Endothelial cell of umbilical vein (primary cell): ENCODE measurements around the gene GBP7. TPM values are rescaled to one million over a fixed set of nuclear protein-coding genes. Genes with fewer than 3 reads are reported as not detected.

Experiments used
- BruUV-seq: library from RNA; stranded (reverse); fragments of 400-500 nt; replicated peaks from 2 replicates; lab custom pipeline; 2021; lab: Mats Ljungman, UMichigan
- CTCF ChIA-PET: fragments of 300-600, 350-600 bp; sonication (Branson Sonifier 250); formaldehyde crosslinking; loops from one replicate; lab custom pipeline; 2021; ENCODE audit warnings: antibody characterized with exemption, inconsistent platforms; lab: Charles Lee
- POLR2A ChIA-PET: fragments of 300-600, 350-600 bp; sonication (Branson Sonifier 250); formaldehyde crosslinking; loops from one replicate; lab custom pipeline; 2021; ENCODE audit warnings: antibody characterized with exemption, inconsistent platforms; lab: Charles Lee
- DNase-seq: peaks from one replicate; pipeline ENCODE4 v3.0.0-alpha.2; 2011; ENCODE audit warnings: low read depth, low spot score
- FAIRE-seq: peaks from 2 replicates; lab custom pipeline; 2011; peaks lifted over from hg19 to GRCh38; lab: Jason Lieb, UNC
- H2AFZ ChIP-seq: 2 replicates; pipeline ENCODE4 v1.6.0; 2012; ENCODE audit warnings: low read depth, low read length, control low read depth, inconsistent platforms
- H3K27ac ChIP-seq: 2 replicates; pipeline ENCODE4 v1.5.1; 2011; ENCODE audit warnings: low read depth, mild to moderate bottlenecking, control low read depth, low read length, moderate library complexity; ENCODE audit not compliant: insufficient read depth
- H3K27me3 ChIP-seq, 2 experiments: 2 replicates each; pipeline versions ENCODE4 v1.6.0 to v1.6.1; 2011; ENCODE audit warnings: low read length in 2 of 2, mixed read lengths in 1 of 2; ENCODE audit not compliant: control insufficient read depth in 2 of 2, insufficient read depth in 2 of 2
- H3K36me3 ChIP-seq, 2 experiments: 2 replicates in 1 of 2; 3 replicates in 1 of 2; pipeline ENCODE4 v1.5.1; 2011; ENCODE audit warnings: low read length in 2 of 2, mild to moderate bottlenecking in 1 of 2, moderate library complexity in 1 of 2; ENCODE audit not compliant: control insufficient read depth in 2 of 2, insufficient read depth in 2 of 2; ENCODE audit errors: extremely low read depth in 1 of 2
- H3K4me1 ChIP-seq: 3 replicates; pipeline ENCODE4 v1.5.1; 2011; ENCODE audit warnings: mild to moderate bottlenecking, low read length; ENCODE audit not compliant: control insufficient read depth, insufficient read depth; ENCODE audit errors: extremely low read depth
- H3K4me2 ChIP-seq: 2 replicates; pipeline ENCODE4 v1.6.1; 2011; ENCODE audit warnings: low read length, control low read depth, mixed read lengths; ENCODE audit not compliant: insufficient read depth
- H3K4me3 ChIP-seq, 3 experiments: fragments of 200-600 bp in 1 of 3; sonication (generic), shearing (Covaris generic) in 1 of 3; replicated peaks in 1 of 3; 2 replicates each; pipeline ENCODE4 v1.5.1; 2011 to 2016; ENCODE audit warnings: control low read depth in 3 of 3, low read length in 3 of 3, mild to moderate bottlenecking in 2 of 3, inconsistent platforms in 1 of 3, low read depth in 1 of 3, moderate library complexity in 1 of 3; ENCODE audit not compliant: insufficient read depth in 1 of 3
- H3K79me2 ChIP-seq: 2 replicates; pipeline ENCODE4 v1.6.0; 2012; ENCODE audit warnings: low read length, inconsistent platforms; ENCODE audit not compliant: control insufficient read depth, insufficient read depth
- H3K9ac ChIP-seq: replicated peaks from 2 replicates; pipeline ENCODE3; 2011; ENCODE audit warnings: low read length, control low read depth; ENCODE audit not compliant: insufficient read depth; ENCODE audit errors: extremely low read depth
- H3K9me1 ChIP-seq: replicated peaks from 3 replicates; pipeline ENCODE4 v1.6.0; 2011; ENCODE audit warnings: mild to moderate bottlenecking, low read length; ENCODE audit not compliant: control insufficient read depth, insufficient read depth; ENCODE audit errors: extremely low read depth
- H3K9me3 ChIP-seq: replicated peaks from 2 replicates; pipeline ENCODE4 v1.5.1; 2012; ENCODE audit warnings: low read length, inconsistent platforms; ENCODE audit not compliant: control insufficient read depth, insufficient read depth
- H4K20me1 ChIP-seq: replicated peaks from 2 replicates; pipeline ENCODE3; 2011; ENCODE audit warnings: mild to moderate bottlenecking, low read length; ENCODE audit not compliant: control insufficient read depth, insufficient read depth; ENCODE audit errors: extremely low read depth
- CTCF ChIP-seq, 2 donors: IDR thresholded peaks; 1 replicate in 1 of 2; 2 replicates in 1 of 2; pipeline ENCODE4 v1.5.1; 2011; ENCODE audit warnings: low read length in 2 of 2, mild to moderate bottlenecking in 2 of 2, moderate library complexity in 2 of 2, control low read depth in 1 of 2, inconsistent platforms in 1 of 2, low read depth in 1 of 2; ENCODE audit not compliant: insufficient read depth in 1 of 2; ENCODE audit errors: extremely low read depth in 1 of 2
- EZH2 ChIP-seq: IDR thresholded peaks from 2 replicates; pipeline ENCODE4 v1.6.1; 2012; ENCODE audit warnings: borderline replicate concordance, low read depth, mild to moderate bottlenecking, moderate library complexity, low read length, inconsistent platforms; ENCODE audit not compliant: severe bottlenecking
- FOS ChIP-seq: IDR thresholded peaks from 2 replicates; pipeline ENCODE4 v1.6.1; 2011; ENCODE audit warnings: mild to moderate bottlenecking, low read length, moderate library complexity, borderline replicate concordance; ENCODE audit not compliant: insufficient read depth
- MYC ChIP-seq: IDR thresholded peaks from one replicate; pipeline ENCODE4 v1.6.1; 2011; ENCODE audit warnings: mild to moderate bottlenecking, low read depth, low read length
- dilution Hi-C: fragments of 300-500 bp; cut with MboI; formaldehyde crosslinking; loops from one replicate; pipeline ENCODE4 v1.15.0; 2019; ENCODE audit warnings: low sequenced_read_pairs; ENCODE audit not compliant: extremely low pct_ligation_motif_present
- intact Hi-C: fragments of 100-400 bp; cut with micrococcal nuclease; formaldehyde crosslinking; loops from one replicate; pipeline ENCODE4 v1.10.0; 2022
- polyA plus RNA-seq, 4 experiments: library from polyadenylated mRNA; depleted of rRNA in 3 of 4; stranded (reverse) in 3 of 4; unstranded in 1 of 4; fragments of >200 nt; gene quantifications; 2 replicates each; pipeline versions ENCODE4 v1.2.1 to v1.2.3, GENCODE V29; 2011 to 2012; ENCODE audit warnings: missing spikeins in 1 of 4
- total RNA-seq: library from RNA; stranded (reverse); gene quantifications from 2 replicates; pipeline ENCODE4 v1.2.3, GENCODE V29; 2021

Gene GBP7
- total and polyA plus RNA-seq, 2 donors (not counting 3 experiments of a cell fraction or from before 2014, with no cell fraction given), result not detected

GRCh38 chr1:89200663-89201062 is 24.9 kb upstream of the GBP7 start:
- POLR2A ChIA-PET, result no interaction called here
- CTCF ChIA-PET, result no interaction called here
- no peak overlapping the region for H3K27ac ChIP-seq
- H3K9me1 ChIP-seq, result no peaks in the 10 kb centered on the region
- FAIRE-seq (no peak), DNase-seq (peak; percentile 27)
- intact Hi-C loops, result no loop called here
- H2AFZ ChIP-seq, result no peak overlapping the region
- no peak overlapping the region for H3K4me2 ChIP-seq
- no TSS peak for BruUV-seq
- no peaks in the 10 kb centered on the region for H4K20me1 ChIP-seq
- H3K27me3 ChIP-seq, result peaks cover 2 to 3% of the 10 kb centered on the region in 2 experiments
- H3K9ac ChIP-seq, result no peak overlapping the region
- H3K4me1 ChIP-seq, result peaks cover 12% of the 10 kb centered on the region
- TF ChIP-seq MYC (no peak), CTCF (IDR thresholded peaks at IDR 0.05; ENCODE audit: extremely low read depth in 1 of 2, insufficient read depth in 1 of 2, low read depth in 1 of 2, low read length in 2 of 2) (no peak), EZH2 (no peak)
- no peaks in the 10 kb centered on the region for H3K79me2 ChIP-seq
- no peaks in the 10 kb centered on the region for H3K9me3 ChIP-seq
- dilution Hi-C loops, result no loop called here
- H3K4me3 ChIP-seq, result no peak overlapping the region
- no peaks in the 10 kb centered on the region for H3K36me3 ChIP-seq

GRCh38 chr1:89199525-89200031 is 23.8 kb upstream of the GBP7 start:
- H3K4me1 ChIP-seq, result peaks cover 12% of the 10 kb centered on the region
- no peaks in the 10 kb centered on the region for H3K9me1 ChIP-seq
- ChIA-PET CTCF (no interaction called here), POLR2A (interaction anchor here (0.7 kb wide), 1 partner anchor 93 kb away, joined by 3 read pairs; no protein-coding TSS in a partner anchor)
- DNase-seq, result peak; percentile 4
- H3K9me3 ChIP-seq, result no peaks in the 10 kb centered on the region
- no peaks in the 10 kb centered on the region for H3K36me3 ChIP-seq
- H4K20me1 ChIP-seq, result no peaks in the 10 kb centered on the region
- no peak for FAIRE-seq
- H2AFZ ChIP-seq, result peak overlapping the region; percentile 60
- H3K4me3 ChIP-seq, result no peak overlapping the region
- H3K27me3 ChIP-seq, result peaks cover 2 to 3% of the 10 kb centered on the region in 2 experiments
- no peak for TF ChIP-seq FOS
- no peak overlapping the region for H3K27ac ChIP-seq
- H3K79me2 ChIP-seq, result no peaks in the 10 kb centered on the region
- intact Hi-C loops (no loop called here), dilution Hi-C loops (no loop called here)
- H3K4me2 ChIP-seq, result peak overlapping the region; percentile 90
- BruUV-seq, result no TSS peak
- H3K9ac ChIP-seq, result no peak overlapping the region
